GM12865 (cell line): ENCODE results near the gene EDAR.

Experiments used
- DNase-seq: peaks from one replicate; pipeline ENCODE4 v3.0.0; 2010; ENCODE audit warnings: low read depth
- H3K4me3 ChIP-seq: 2 replicates; pipeline ENCODE4 v1.5.1; 2011; ENCODE audit warnings: mild to moderate bottlenecking, low read depth, low read length, control low read depth
- CTCF ChIP-seq: IDR thresholded peaks from 2 replicates; pipeline ENCODE4 v1.5.1; 2011; ENCODE audit warnings: low read length, control low read depth, low read depth, inconsistent platforms; ENCODE audit not compliant: insufficient read depth; ENCODE audit errors: missing control alignments

Gene EDAR

GRCh38 chr2:108845923-108846322 lies 143.1 kb downstream of the EDAR start:
- no peak overlapping the region for H3K4me3 ChIP-seq
- no peak for TF ChIP-seq CTCF
- no peak for DNase-seq
